ENCODE data around the gene RBM8A.
"Not testable (repeated sequence)": the region's sequence is repeated elsewhere in the genome, so short reads cannot be mapped to it uniquely, and the experiment has no call there.

Gene RBM8A

GRCh38 chr1:145956361-145956760, 29.1 kb upstream of the RBM8A start:
- DNase-seq: no peak

DNA sequence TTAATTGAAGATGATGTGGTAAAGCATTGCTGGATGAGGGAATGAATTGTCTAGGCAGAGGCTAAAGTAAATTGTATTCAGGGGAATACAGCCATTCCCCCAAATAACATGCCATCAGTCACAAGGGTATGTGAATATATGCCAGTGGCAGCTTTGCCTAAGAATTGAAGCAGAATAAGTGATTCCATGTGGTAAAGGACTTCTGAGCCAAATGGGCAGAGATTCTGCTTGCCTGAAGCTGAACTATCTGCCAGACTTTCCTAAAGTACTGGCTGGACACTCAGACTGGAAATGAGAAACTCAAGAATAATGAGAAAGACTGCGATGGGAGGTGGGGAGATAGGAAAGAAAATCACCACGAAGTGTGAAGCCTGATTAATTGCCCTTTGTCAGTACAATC, 28.2 kb upstream of the RBM8A start:
- no peak for DNase-seq

DNA sequence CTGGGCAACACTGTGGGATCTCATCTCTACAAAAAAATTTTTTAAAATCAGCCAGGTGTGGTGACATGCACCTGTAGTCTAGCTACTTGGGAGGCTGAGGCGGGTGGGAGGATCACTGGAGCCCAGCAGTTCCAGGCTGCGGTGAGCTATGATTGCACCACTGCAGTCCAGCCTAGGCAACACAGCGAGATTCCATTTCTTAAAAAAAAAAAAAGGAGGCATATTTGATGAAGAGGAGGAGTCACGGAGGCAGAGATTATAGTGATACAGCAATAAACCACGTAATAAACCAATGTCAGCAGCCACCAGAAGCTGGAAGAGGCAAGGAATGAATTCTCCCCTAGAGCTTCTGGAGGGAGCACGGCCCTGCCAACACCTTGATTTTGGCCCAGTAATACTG, 26.6 kb upstream of the RBM8A start:
- no peak for DNase-seq

GRCh38 chr1:145952903-145953302, 25.6 kb upstream of the RBM8A start:
- no peak for DNase-seq

GRCh38 chr1:145951526-145951925, 24.2 kb upstream of the RBM8A start:
- DNase-seq: no peak

GRCh38 chr1:145949219-145949618, 21.9 kb upstream of the RBM8A start:
- no peak for DNase-seq

GRCh38 chr1:145947551-145947950, 20.3 kb upstream of the RBM8A start:
- no peak for DNase-seq

- no peak for DNase-seq
Measured at GRCh38 chr1:145946477-145946986, 19.2 kb upstream of the RBM8A start.

DNA sequence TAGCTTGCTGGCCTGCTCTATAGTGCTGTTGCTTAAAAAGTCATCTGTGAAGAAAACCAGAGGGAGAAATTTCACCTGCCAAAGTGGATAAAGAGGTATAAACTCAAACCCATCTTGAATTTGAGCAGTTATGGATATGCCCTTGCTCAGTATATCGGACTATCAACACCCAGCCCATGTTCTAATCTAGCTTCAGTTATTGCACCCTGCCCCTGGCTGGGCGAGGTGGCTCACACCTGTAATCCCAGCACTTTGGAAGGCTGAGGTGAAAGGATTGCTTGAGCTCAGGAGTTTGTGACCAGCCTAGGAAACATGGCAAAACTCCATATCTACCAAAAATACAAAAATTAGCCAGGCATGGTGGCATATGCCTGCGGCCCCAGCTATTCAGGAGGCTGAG, 17.2 kb upstream of the RBM8A start:
- no peak for DNase-seq

GRCh38 chr1:145942871-145943270, 15.6 kb upstream of the RBM8A start:
- no peak for DNase-seq

GRCh38 chr1:145942405-145942804, 15.1 kb upstream of the RBM8A start:
- no peak for DNase-seq

DNA sequence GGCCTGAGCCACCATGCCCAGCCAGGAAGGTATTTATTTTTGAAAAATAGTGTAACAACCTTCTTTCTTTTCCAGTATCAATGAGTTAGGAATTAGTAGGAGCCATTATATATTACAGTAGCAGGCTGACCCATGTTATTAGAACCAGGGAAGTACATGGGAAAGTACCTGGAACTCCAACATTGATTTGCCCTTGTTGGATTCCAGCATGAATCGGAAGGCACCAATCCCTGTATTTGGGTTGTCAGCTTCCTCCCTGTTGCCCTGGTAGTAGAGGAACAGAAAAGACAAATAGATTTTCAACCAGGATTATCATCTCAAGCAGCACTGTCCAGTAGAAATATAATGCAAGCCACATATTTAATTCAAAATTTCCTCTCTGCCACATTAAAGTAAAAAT, 10.2 kb upstream of the RBM8A start:
- DNase-seq: no peak

DNA sequence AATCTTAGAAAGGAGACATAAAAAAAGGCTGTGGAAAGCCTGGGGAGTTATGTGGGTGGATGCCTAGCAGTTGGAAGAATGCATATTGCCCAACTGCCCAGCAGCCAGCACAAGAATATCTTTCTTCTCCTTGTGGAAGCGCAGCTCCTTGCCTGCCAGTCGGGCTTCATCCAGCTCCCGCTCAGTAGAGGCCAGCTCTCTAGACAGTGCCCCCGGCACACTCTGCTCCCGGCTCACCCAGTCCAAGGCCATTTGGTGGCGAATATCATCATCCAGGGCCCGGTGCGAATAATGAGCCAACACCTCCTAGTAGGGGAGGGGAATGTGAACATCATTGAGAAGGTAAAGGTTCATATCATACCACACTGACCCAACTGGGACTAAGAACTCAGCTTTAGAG, 9.0 kb upstream of the RBM8A start:
- DNase-seq: no peak

DNA sequence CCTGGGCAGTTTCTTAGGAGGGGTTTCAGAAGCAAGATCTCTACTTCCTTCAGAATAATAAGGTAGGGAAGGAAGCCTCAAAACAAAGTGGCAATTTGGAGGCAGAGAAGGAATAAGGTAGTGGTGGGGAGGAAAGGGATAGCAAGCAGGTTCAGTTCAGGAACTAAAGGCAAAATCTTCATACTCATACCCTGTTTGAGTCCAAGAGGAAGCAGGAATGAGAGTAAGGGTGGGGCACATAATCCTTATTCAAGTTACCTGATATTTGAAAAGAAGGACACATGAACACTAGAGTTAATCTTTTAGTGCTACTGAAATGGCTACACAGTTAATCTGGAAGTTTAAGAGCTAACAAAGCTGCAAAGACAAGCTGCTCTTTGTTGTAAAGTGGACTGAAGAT, 8.4 kb upstream of the RBM8A start:
- DNase-seq: no peak

GRCh38 chr1:145932522-145933009, 5.3 kb upstream of the RBM8A start:
- DNase-seq: peak; percentile 16

GRCh38 chr1:145927916-145928643, 796 bp upstream of the RBM8A start:
- peak; percentile 8 for DNase-seq

DNA sequence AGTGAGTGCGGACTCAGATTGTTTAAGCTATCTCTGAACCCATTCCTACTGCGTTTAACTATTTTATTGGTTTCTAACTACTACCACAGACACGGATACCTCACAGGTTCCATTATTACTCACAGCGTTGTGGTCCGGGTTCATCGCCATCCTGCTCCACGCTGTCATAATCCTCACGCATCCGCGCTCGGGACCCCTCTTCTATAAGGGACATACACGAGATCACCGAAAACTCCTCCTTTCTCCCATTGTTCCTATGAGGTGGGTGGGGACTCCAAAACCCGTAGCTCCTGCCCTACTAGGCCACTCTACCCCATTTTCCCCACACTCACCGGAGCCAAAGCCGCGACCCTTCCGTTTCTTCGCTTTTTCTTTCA, 610 bp downstream of the RBM8A start:
- DNase-seq: no peak

DNA sequence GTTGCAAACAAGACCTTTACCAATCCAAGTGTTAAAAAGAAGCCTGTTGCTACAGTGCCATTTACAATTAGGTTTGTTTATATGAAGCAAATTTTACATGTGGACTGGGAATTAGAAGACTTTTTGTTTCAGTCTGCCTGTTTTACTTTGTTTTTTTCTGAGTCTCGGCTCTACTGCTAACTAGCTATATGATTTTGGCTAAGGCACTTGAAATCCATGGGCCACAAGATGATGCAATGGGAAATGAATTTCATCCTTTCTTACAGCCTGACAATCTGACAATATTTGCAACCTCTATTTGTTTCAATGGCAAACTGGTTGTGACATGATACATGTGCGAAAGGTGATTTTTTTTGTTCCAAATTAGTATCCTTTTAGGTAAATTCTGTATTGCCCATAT, 5.0 kb downstream of the RBM8A start:
- no peak for DNase-seq

DNA sequence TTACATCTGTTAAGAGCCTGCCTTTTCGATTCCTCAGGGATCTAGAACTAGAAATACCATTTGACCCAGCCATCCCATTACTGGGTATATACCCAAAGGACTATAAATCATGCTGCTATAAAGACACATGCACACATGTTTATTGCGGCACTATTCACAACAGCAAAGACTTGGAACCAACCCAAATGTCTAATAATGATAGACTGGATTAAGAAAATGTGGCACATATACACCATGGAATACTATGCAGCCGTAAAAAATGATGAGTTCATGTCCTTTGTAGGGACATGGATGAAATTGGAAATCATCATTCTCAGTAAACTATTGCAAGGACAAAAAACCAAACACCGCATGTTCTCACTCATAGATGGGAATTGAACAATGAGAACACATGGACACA, 7.0 kb downstream of the RBM8A start:
- DNase-seq: not testable (repeated sequence)

DNA sequence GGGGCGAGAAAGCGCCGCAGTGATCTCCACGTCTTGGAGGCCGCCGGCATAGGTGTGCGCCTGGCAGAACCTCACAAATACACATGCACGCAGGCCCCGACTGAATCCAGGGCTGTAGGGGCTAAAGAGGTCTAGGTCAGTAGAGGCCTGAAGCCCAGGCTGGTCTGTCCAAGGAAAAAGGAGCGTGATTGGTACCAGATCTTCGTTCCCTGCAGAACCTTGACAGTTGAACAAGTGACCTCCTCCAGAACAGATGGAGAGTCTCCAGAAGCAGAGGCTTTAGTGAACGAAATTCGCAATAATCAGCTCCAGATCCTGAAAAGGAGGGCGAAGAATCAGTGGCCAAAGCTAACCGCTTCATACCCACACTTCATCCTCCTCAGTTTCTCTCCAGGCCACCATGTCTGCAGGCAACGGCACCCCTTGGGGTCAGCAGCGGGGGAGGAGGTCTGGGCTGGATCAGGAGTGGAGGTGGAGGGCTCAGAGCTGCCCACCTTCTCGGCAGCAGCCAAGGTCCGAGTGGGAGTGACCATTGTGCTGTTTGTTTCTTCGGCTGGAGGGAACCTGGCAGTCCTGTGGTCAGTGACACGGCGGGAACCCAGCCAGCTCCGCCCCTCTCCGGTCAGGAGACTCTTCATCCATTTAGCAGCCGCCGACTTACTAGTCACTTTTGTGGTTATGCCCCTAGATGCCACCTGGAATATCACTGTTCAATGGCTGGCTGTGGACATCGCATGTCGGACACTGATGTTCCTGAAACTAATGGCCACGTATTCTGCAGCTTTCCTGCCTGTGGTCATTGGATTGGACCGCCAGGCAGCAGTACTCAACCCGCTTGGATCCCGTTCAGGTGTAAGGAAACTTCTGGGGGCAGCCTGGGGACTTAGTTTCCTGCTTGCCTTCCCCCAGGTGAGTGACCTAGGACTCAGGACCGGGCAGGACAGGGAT, 8.0 kb downstream of the RBM8A start:
- DNase-seq: peak; percentile 17

GRCh38 chr1:145918144-145918991, 8.9 kb downstream of the RBM8A start, which contains the start of gene PEX11B:
Gene PEX11B, minus strand, starts transcription at chr1:145918717. Its CDS starts 29 bp downstream, at chr1:145918688.
- DNase-seq: peak; percentile 96

GRCh38 chr1:145917595-145917994, 9.7 kb downstream of the RBM8A start:
- DNase-seq: no peak

- DNase-seq: no peak
Measured at GRCh38 chr1:145916745-145917144, 10.5 kb downstream of the RBM8A start.
